Activated gamma-delta T cell treated with anti-CD3 and anti-CD28 coated beads, Interleukin-2, amount 50 U/mL, for 16 hours (primary cell): Measurements from ENCODE around the gene NINJ2.
"Not testable (repeated sequence)": the region's sequence is repeated elsewhere in the genome, so short reads cannot be mapped to it uniquely, and the experiment has no call there.

Experiments
- DNase-seq: peaks from one replicate; pipeline ENCODE4 v3.0.0-alpha.2; 2020; ENCODE audit warnings: low read depth

The NINJ2 gene

DNA sequence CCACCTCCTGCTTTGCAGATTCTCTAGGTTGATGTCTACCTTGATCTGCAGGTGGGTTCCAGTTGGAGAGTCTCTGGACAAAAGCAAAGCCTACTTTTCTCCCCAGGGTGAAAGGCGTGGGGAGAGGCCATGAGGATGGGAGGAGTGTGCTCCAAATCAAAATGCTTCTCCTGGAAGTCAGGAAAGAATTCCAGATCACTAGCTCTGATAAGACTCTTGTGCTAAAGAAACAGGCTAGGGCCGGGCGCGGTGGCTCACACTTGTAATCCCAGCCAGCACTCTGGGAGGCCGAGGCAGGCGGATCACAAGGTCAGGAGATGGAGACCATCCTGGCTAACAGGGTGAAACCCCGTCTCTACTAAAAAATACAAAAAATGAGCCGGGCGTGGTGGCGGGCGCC lies 21.9 kb downstream of the NINJ2 start:
- DNase-seq = not testable (repeated sequence)

DNA sequence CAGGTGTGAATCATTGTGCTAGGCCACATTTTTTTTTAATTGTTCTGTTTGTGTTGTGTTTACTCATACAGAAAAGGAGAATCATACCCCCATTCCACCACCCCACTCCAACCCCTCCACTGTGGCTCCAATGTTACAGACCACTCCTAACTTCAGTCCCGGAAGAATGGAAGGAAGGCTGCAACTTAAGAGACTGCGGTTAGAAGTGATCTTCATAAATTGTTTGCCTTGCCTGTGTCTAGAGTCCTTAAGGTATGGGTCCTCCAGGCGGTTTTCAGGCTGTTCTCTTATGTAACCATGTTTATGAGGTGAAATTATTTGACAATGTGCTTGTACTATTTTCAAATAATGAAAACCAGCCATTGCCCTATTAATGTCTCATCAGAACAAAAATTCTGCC lies 22.5 kb downstream of the NINJ2 start:
- DNase-seq = no peak

DNA sequence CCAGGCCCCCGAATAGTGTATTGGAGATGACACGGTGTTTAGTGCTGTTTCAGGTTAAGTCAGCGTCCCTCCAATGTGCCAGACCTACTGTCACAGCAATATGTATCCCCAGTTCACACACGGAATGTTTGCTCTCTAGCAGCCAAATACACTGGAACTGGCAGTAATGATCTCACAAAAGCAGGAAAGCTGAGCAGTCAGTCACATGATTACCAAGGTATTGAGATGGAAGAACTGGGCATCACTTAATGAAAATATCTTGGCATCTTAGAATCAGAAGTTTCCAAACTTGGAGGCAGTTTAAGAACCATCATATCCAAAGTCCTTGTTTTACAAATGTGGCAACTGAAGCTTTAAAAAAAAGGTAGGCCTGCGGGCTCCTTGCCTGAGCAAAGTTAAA lies 23.3 kb downstream of the NINJ2 start:
- DNase-seq = no peak

DNA sequence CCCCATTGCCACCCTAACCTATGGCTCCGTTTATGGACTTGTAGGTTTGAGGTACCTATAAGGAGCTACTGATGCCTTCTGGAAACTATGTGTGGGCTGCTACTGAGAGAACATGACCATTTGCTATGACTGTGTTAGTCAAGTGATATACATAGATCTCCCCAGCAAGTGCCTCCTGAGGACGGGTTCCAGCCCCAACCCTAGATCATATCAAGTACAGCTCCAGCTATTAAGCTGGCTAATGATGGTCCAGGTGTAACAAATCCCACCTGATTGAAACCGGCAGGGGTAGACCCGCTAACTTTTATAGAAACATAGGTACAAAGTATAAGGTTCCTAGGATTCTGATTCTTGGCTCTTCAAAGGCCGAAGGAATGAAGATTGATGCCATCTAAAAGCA lies 23.7 kb downstream of the NINJ2 start:
- no peak for DNase-seq

DNA sequence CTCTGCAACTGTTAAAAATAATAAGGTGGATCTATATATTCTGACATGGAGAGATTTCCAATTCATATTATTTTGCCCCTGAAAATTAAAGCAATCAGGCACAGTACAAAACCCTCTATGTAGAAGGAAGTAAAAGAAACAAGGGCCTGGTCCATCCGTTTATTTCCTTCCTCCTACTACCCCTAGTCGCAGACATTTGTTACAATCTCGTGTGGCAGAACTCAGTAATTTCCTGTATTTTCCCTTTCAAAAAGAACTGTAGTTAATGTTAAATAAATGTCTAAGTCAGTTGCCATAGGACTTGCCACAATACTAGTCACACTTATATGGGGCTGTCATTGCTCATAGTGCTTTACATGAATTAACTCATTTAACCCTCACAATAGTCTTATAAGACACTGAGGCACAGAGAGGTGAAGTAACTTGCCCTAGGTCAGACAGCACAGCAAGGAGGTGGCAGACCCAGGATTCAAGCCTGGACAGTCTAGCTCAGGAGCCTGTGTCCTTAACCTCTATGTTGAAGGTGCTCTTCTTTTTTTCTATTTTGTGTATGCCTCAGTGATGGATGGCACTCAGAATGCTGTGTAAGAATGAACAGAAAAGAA lies 24.2 kb downstream of the NINJ2 start:
- DNase-seq = no peak

DNA sequence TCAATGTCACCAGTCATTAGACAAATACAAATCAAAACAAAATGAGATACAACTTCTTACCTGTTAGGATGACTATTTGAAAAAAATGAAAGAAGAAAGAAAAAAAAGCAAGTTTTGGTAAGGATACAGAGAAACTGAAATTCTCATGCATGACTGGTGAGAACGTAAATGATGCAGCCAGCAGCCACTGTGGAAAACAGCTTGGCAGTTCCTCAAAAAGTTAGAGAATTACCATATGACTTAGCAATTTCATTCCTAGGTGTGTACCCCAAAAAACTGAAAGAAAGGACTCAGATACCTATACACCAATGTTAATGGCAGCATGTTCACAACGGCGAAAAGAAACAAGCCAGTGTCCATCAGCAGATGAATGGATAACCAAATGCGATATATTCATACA lies 26.6 kb downstream of the NINJ2 start:
- DNase-seq = no peak

DNA sequence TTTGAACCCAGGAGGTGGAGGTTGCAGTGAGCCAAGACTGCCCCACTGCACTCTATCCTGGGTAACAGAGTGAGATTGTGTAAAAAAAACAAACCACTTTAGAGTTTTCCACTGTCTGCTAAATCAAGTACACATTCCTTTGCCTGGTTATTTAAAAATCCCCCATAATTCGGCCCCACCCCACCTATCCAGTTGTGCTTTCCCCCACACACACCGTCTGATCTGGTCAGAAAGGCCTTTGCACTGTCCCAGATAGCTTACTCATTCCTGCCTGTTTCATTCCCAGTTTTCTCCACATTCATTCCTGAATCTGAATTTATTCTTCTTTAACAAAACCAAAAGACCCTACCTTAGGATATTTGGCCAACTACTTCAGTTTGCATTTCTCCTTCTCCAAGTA lies 29.5 kb downstream of the NINJ2 start:
- DNase-seq = no peak

DNA sequence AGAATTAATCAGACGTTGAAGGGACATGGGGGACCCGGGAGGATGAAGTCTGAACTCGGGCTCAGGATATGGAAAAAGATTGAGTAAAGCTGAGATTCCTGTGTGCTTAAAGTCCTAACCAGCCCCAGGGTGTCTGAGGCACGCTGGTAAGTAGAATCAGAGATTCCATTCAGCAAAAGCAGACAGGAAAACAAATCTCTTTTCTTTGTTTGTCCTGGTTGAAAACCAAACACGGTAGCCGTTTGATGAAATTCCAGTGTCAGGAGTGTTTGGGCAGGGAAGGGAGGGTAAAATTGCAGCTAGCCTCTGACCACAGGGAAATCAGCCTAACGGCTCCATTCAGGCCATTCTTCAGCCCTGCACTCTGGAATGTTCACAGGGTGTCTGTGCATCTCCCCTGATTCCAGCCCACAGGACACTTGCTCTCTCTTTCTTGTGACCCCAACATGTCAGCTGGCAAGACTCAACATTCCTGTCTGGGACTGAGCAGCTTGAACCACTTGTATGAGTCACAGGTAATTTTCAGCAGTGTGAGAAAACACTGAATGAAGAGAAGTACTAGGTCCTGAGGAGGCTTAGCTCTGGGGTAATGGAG lies 31.0 kb downstream of the NINJ2 start:
- no peak for DNase-seq

DNA sequence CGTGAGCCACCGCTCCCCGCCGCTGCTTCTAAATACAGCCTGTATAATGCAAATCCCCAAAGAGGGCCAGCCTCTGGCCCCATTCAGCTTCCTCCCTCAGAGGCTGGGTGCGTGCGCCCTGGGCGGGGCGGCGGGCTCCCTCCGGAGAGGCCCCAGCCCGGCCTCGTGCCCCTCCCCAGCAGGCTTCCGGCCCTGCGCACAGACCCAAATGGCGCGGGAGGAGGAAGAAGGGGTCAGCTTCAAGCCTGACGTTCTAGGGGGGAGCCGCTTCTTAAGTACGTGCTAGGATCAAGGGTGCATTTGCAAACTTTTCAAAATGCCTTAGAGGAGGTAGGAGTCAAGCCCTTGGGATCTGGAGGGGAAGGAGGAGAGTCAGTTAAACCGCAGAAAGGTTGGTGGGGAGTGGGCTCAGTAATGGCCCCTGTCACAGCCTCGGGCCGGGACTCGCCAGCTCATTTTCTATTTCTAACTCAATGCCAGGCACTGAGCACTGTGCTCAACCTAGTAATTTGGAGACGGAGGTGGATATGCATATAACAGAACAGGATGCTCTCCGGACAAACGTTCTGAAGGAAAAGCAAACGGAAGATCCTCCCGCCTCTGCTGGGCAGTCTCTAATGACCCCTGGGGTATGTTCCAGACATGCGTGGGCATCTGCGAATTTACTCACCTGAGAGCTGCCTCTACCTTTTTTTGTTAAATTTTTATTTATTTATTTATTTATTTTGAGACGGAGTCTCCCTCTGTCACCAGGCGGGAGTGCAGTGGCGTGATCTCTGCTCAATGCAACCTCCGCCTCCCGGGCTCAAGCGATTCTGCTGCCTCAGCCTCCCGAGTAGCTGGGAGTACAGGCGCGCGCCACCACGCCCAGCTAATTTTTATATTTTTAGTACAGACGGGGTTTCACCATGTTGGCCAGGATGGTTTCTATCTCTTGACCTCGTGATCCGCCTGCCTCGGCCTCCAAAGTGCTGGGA lies 32.3 kb downstream of the NINJ2 start:
- peak; percentile 38 for DNase-seq

DNA sequence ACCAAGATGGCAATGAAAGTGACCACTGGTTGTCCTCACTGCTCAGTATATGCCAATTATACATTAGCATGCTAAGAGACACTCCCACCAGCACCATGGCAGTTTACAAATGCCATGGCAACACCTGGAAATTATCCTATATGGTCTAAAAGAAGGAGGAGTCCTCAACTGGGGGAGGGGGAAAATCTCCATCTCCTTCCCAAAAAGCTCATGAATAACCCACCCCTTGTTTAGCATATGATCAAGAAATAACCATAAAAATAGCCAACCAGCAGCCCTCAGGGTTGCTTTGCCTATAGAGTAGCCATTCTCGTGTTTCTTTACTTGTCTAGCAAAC lies 34.5 kb downstream of the NINJ2 start:
- DNase-seq = not testable (repeated sequence)

DNA sequence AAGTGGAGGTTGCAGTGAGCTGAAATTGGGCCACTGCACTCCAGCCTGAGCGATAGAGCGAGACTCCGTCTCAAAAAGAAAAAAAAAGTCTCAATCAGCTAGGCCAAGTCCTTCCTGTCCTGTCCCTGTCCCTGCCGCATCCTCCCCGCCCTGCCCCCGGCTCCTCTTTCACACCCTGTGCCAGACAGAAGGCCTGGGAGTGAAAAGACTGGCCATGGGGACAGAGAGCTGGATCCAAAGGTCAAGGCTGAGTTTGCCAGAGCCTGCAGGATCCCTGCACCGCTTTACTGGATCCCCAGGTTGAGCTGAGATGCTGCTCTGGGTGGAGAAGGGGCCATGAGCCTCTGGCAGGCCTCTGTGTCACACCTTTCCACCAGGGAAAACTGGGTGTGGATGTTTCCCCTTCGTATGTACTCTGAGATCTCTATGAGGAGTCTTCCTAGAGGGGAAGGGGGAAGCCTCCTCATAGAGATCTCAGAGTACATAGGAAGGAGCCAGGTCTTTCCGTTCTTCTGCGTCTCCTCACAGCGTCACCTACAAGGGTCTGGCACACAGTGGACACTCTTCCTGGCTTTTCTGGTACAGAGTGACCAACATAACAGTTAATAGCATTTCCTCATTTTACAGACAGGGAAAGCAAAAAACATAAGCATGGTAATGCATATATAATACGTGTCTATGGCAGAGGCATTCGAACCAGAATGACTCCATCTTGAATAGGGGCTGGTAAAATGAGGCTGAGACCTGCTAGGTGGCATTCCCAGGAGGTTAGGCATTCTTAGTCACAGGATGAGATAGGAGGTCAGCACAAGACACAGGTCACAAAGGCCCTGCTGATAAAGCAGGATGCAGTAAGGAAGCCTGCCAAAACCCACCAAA lies 35.1 kb downstream of the NINJ2 start:
- DNase-seq = no peak

DNA sequence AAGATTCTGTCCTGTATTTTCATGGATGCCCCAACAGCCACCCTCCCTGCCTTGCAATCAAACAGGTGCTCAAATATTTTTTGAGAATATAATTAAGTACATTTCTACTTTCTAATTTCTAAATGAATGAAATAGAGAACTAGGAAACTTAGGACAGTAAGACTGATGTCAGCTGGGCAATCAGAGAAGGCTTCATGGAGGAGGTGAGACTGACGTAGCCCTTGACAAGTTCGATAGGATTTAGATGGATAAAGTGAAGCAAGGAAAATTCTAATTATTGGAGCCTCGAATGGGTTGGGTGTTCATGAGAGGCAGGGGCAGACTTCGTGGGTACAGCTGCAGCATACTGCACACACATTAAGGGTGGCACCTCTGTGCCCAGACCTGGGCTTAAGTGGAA lies 36.0 kb downstream of the NINJ2 start:
- no peak for DNase-seq

DNA sequence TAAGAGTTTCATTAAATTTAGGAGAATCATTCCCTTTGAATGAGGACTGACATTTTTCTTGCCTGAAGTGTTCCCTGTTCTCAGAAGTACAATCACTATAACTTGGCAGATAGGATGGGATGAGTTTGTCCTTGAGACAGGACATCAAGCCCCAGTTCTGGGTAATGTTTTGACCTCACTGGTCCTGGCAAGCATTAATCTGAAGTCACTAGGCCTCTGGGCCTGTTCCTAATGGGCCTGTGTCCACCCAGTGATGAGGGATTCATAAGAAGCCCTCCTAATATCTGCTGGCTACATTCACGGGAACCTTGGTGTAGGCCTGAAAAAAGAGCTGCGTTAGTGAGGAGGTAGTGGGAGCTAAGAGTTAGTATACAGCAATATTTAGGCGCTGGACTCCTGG lies 37.2 kb downstream of the NINJ2 start:
- no peak for DNase-seq

DNA sequence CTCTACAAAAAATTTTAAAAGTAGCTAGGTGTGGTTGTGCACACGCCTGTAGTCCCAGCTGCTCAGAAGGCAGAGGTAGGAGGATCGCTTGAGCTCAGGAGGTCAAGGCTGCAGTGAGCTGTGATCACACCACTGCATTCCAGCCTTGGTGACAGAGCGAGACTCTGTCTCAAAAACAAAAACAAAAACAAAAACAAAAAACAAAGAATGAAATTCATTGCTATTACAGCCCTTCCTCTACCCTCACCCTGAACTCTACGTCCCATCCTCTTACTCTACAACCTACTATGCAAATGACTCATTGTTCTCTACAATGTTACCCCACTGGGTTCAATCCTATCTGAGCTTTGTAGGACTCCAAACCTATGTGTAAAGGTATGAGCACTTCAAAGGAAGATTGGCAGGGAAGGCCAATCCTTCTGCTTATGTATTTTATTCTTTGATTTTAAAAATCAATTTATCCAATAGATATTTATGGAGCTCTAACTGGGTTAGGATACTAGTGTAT lies 39.3 kb downstream of the NINJ2 start:
- no peak for DNase-seq

DNA sequence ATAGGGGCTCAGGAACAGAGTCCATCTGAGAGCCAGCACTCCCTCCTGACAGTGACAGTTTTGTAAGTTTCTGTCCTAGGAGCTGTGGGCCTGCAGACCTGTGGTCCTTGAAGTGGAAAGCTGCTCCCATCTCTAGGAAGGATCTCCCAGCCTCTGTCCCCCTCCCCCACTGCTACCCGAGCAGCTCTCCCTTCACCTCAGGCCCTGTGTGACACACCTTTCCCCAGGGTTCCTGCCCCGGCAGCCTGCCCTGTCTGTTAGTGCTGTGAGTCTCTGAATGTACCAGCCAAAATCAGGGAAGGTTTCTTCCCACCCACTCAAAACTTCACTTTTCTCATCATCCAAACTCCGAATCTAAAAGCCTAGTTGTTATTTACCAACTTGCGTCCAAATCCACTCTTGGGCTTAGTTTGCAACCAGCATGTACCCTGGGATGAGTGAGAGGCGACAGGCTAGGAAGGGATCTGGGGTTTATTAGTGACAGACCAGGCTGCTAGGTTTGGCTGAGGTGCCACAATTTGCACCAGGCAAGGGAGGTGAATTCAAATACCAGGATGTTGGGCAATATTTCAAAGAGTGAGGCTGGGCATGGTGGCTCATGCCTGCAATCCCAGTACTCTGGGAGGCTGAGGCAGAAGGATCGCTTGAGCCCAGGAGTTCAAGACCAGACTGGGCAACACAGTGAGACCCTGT lies 39.9 kb downstream of the NINJ2 start:
- no peak for DNase-seq

DNA sequence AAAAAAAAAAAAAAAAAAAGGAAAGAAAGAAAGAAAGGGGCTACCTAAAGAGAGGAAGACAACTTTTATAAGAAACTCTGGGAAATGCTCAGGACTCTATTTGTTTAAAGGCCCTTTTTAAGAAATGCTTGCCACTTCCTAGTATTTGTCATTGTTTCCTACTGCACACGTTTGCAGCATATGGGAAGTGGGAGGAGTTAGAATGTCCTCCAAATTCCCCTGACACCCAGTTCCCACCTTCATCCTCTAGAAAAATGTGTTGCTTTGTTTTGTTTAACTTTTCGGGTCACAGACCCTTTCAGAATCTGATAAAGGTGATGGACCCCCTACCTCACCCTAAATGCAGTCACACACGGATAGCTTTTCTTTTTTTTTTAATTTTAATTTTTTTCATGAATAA lies 40.8 kb downstream of the NINJ2 start:
- DNase-seq = no peak

DNA sequence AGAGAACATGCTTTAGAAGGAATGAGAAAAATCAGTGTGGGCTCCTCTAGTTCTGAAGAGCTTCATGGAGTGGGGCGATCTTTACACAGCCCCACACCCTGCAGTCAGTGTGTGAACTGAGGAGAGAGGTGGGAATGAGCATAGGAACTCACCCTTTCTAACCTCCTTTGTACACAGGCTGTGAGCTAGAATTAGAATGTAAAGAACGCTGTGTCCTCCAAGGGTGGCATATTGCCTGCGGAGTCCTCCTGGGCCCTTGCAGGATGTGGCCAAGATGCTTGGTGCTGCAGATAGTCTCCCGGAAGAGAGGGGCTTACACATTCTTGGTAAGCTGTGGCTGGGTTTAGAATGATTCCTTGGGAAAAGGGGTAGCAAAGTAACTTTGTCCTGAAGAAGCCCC lies 43.9 kb downstream of the NINJ2 start:
- DNase-seq = no peak

DNA sequence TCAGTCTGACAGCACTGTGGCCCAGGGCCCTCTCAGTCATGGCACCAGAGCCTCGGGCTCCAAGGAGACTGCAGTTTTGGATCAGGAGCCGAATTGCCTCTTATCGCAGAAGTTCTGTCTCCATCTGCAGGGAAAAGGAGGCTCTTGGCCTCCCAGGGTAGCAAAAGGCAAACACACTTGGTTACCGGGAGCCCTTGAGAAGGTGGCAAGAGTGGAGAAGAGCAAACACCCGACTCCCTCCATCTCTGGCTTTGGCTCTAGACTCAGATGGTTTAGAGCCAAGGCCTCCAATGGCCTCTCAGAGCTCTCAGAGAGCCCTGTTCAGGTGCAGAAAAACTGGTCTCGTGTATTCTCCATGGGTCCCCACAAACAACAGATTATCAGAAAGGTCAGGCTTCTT lies 44.6 kb downstream of the NINJ2 start:
- DNase-seq = no peak

DNA sequence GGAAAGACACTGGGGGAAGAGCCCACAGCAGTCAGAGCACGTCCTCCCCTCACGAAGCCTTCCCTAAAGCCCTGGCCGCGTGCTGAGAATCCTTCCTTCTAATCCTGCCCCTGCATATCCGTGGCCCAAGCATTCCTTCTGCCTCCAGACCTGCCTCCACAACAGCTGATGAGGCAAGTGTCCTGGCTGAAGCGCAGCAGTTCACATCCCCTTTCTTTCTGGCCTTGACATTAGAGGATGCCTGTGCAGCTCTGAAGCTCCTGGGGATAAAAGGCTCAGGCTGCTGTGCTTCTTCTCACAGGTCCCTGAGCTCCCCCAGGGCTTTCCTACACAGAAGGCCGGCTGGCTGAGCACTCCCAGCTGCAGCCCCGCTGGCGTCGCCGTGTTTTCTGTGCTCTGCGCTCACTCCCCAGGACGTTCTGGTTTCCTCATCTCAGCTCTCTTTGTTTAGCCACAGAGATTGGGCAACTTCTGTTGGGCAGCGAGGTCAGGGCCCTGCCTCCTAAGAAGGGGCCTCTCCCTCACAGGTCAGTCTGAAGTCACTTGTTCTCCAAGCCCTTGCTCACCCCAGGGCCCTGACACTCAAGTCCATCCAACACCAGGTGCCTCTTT lies 45.8 kb downstream of the NINJ2 start:
- DNase-seq = no peak

DNA sequence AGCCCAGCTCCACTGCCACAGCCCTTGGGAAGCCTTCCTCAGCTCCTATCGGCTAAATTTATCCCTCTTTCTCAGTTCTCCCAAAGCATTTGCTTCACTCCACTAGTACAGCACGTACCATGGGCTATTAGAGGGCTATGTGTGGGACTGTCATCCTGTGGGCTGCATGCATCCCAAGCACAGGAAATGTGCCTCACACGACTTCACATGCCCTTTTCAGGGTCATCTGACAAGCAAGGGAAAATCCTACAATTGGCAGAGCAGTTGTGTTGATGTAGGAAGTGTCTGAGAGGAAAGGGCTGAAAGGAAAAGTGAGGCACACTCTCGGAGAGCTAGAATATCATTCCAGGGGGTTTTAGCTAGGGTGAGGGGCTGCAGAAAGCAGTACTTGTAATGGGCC lies 47.6 kb downstream of the NINJ2 start:
- no peak for DNase-seq

DNA sequence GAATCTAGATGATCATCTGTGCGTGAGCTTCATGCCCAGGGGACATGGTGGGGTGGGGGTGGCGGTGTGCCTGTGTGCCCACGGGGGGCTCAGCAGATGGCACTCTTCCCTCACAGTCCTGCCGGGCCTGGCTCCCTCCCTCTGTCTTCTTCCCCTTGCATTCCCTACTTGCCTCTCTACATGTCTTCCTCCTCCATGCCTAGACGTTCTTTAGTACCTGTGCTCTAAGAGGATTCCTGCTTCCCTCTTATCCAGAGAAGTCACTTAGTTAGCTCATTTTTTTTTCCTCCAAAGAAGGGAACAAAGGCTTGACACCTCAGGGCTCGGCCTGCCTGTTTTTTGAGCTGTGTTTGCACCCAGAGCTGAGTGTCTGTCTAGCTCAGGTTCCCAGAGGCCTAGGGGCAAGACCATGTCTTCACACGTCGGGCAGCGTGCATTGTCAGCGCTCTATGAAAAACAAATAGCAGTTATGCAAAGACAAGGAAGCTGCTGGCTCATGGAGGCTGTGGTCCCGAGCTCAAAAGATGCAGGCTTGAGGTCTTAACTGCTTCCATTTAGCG lies 48.8 kb downstream of the NINJ2 start:
- DNase-seq = no peak
